Measurements from ENCODE around the gene TFR2.

TFR2 gene

GRCh38 chr7:100626530-100627237, 14.7 kb downstream of the TFR2 start:
- H3K4ac ChIP-seq (ENCODE audit: low read depth, low read length), result no peak overlapping the region
- H3K14ac ChIP-seq (ENCODE audit: low read length), result no peak overlapping the region
- H3K4me2 ChIP-seq (ENCODE audit: low read length), result peak overlapping the region; percentile 51
- H2BK12ac ChIP-seq (ENCODE audit: low read length), result no peak overlapping the region
- H3K79me2 ChIP-seq (ENCODE audit: control insufficient read depth, insufficient read depth, low read length, poor library complexity), result no peaks in the 10 kb centered on the region
- no peak overlapping the region for H3K4me3 ChIP-seq (ENCODE audit: low read depth, low read length)
- no peak overlapping the region for H2AK5ac ChIP-seq (ENCODE audit: low read length)
- H3K4me1 ChIP-seq (ENCODE audit: control insufficient read depth in 1 of 2, insufficient read depth in 2 of 2, low read length in 2 of 2), result peaks cover 0 to 3% of the 10 kb centered on the region in 2 experiments
- H3K18ac ChIP-seq (ENCODE audit: low read length), result no peak overlapping the region
- no peak overlapping the region for H3K27ac ChIP-seq (ENCODE audit: low read depth, low read length)
- no CpG with 5 or more reads among the region's 37 CpGs for WGBS (ENCODE audit: extremely low coverage, insufficient coverage, insufficient read length)
- H3K27me3 ChIP-seq (ENCODE audit: insufficient read depth, low read length), result peaks cover 7% of the 10 kb centered on the region
- peaks cover 6% of the 10 kb centered on the region for H3K9me3 ChIP-seq (ENCODE audit: insufficient read depth, low read depth, low read length)
- H2BK5ac ChIP-seq (ENCODE audit: low read depth, low read length, poor library complexity), result no peak overlapping the region
- H3K23ac ChIP-seq (ENCODE audit: low read length), result no peak overlapping the region
- no peaks in the 10 kb centered on the region for H3K79me1 ChIP-seq (ENCODE audit: low read length)
- H3K36me3 ChIP-seq (ENCODE audit: control insufficient read depth in 1 of 2, insufficient read depth in 2 of 2, low read length in 2 of 2), result no peaks in the 10 kb centered on the region
- H4K91ac ChIP-seq (ENCODE audit: low read depth, low read length), result no peak overlapping the region
- H4K12ac ChIP-seq (ENCODE audit: low read depth, low read length), result no peak overlapping the region
- no peak overlapping the region for H3K9ac ChIP-seq (ENCODE audit: low read length)
- no peak overlapping the region for H2AFZ ChIP-seq (ENCODE audit: insufficient read depth, low read length, poor library complexity)
- H2BK120ac ChIP-seq (ENCODE audit: insufficient read depth, low read length, poor library complexity), result no peak overlapping the region
- peak; percentile 78 to 82 for DNase-seq
- no peak overlapping the region for H4K8ac ChIP-seq (ENCODE audit: low read depth, low read length)

DNA sequence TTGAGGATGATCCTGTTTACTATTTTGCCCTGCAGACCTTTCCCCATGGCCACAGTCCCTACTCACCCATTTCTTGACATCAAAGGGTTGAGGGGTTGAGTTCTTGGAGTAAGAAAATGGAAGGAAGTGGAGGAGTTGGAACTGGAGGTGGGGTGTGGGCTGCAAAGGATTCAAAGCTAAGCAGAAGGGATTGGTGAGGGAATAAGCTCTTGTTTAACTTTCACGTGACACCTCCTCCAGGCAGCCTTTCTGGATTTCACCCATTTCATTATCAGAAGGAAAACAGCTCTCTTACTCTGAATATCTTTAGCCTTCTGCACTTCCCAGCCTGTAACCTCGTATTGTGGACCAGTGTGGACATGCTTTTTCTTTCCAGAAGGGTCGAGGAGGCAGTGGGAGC, 15.3 kb downstream of the TFR2 start:
- Histone ChIP-seq H3K4me1 (ENCODE audit: control insufficient read depth in 1 of 2, insufficient read depth in 2 of 2, low read length in 2 of 2) (peaks cover 0 to 3% of the 10 kb centered on the region in 2 experiments), H3K36me3 (ENCODE audit: control insufficient read depth in 1 of 2, insufficient read depth in 2 of 2, low read length in 2 of 2) (no peaks in the 10 kb centered on the region), H2AFZ (ENCODE audit: insufficient read depth, low read length, poor library complexity) (no peak overlapping the region), H3K4me2 (ENCODE audit: low read length) (peak overlapping the region; percentile 51), H3K79me1 (ENCODE audit: low read length) (no peaks in the 10 kb centered on the region), H4K8ac (ENCODE audit: low read depth, low read length) (no peak overlapping the region), H3K27me3 (ENCODE audit: insufficient read depth, low read length) (peaks cover 7% of the 10 kb centered on the region), H2BK5ac (ENCODE audit: low read depth, low read length, poor library complexity) (no peak overlapping the region), H2BK12ac (ENCODE audit: low read length) (no peak overlapping the region), H4K91ac (ENCODE audit: low read depth, low read length) (no peak overlapping the region), H3K4me3 (ENCODE audit: low read depth, low read length) (no peak overlapping the region), H3K79me2 (ENCODE audit: control insufficient read depth, insufficient read depth, low read length, poor library complexity) (no peaks in the 10 kb centered on the region), H3K9ac (ENCODE audit: low read length) (no peak overlapping the region), H3K18ac (ENCODE audit: low read length) (no peak overlapping the region), H2BK120ac (ENCODE audit: insufficient read depth, low read length, poor library complexity) (no peak overlapping the region), H3K23ac (ENCODE audit: low read length) (no peak overlapping the region), H3K4ac (ENCODE audit: low read depth, low read length) (no peak overlapping the region), H4K12ac (ENCODE audit: low read depth, low read length) (no peak overlapping the region), H2AK5ac (ENCODE audit: low read length) (no peak overlapping the region), H3K14ac (ENCODE audit: low read length) (no peak overlapping the region), H3K9me3 (ENCODE audit: insufficient read depth, low read depth, low read length) (peaks cover 6% of the 10 kb centered on the region), H3K27ac (ENCODE audit: low read depth, low read length) (no peak overlapping the region)
- DNase-seq, result no peak
- WGBS (ENCODE audit: extremely low coverage, insufficient coverage, insufficient read length), result no CpG with 5 or more reads among the region's 3 CpGs

GRCh38 chr7:100623951-100624824, 17.2 kb downstream of the TFR2 start:
- no peak overlapping the region for H3K9ac ChIP-seq (ENCODE audit: low read length)
- no peak overlapping the region for H3K14ac ChIP-seq (ENCODE audit: low read length)
- no peak overlapping the region for H2AK5ac ChIP-seq (ENCODE audit: low read length)
- no peak overlapping the region for H4K12ac ChIP-seq (ENCODE audit: low read depth, low read length)
- no peak overlapping the region for H2AFZ ChIP-seq (ENCODE audit: insufficient read depth, low read length, poor library complexity)
- H2BK5ac ChIP-seq (ENCODE audit: low read depth, low read length, poor library complexity), result no peak overlapping the region
- no peak overlapping the region for H3K18ac ChIP-seq (ENCODE audit: low read length)
- H4K91ac ChIP-seq (ENCODE audit: low read depth, low read length), result no peak overlapping the region
- WGBS (ENCODE audit: extremely low coverage, insufficient coverage, insufficient read length), result no CpG with 5 or more reads among the region's 15 CpGs
- H3K4me3 ChIP-seq (ENCODE audit: low read depth, low read length), result no peak overlapping the region
- DNase-seq, result no peak
- H3K79me2 ChIP-seq (ENCODE audit: control insufficient read depth, insufficient read depth, low read length, poor library complexity), result no peaks in the 10 kb centered on the region
- H2BK120ac ChIP-seq (ENCODE audit: insufficient read depth, low read length, poor library complexity), result no peak overlapping the region
- H3K4ac ChIP-seq (ENCODE audit: low read depth, low read length), result no peak overlapping the region
- H3K79me1 ChIP-seq (ENCODE audit: low read length), result no peaks in the 10 kb centered on the region
- H2BK12ac ChIP-seq (ENCODE audit: low read length), result no peak overlapping the region
- H4K8ac ChIP-seq (ENCODE audit: low read depth, low read length), result no peak overlapping the region
- no peaks in the 10 kb centered on the region for H3K36me3 ChIP-seq (ENCODE audit: control insufficient read depth in 1 of 2, insufficient read depth in 2 of 2, low read length in 2 of 2)
- H3K4me2 ChIP-seq (ENCODE audit: low read length), result no peak overlapping the region
- peaks cover 7% of the 10 kb centered on the region for H3K27me3 ChIP-seq (ENCODE audit: insufficient read depth, low read length)
- H3K27ac ChIP-seq (ENCODE audit: low read depth, low read length), result no peak overlapping the region
- H3K9me3 ChIP-seq (ENCODE audit: insufficient read depth, low read depth, low read length), result peaks cover 5% of the 10 kb centered on the region
- H3K4me1 ChIP-seq (ENCODE audit: control insufficient read depth in 1 of 2, insufficient read depth in 2 of 2, low read length in 2 of 2), result peaks cover 0 to 3% of the 10 kb centered on the region in 2 experiments
- no peak overlapping the region for H3K23ac ChIP-seq (ENCODE audit: low read length)

GRCh38 chr7:100621554-100621953, 19.8 kb downstream of the TFR2 start:
- no peak overlapping the region for H4K12ac ChIP-seq (ENCODE audit: low read depth, low read length)
- H3K79me1 ChIP-seq (ENCODE audit: low read length), result no peaks in the 10 kb centered on the region
- no peaks in the 10 kb centered on the region for H3K9me3 ChIP-seq (ENCODE audit: insufficient read depth, low read depth, low read length)
- no peak overlapping the region for H2BK120ac ChIP-seq (ENCODE audit: insufficient read depth, low read length, poor library complexity)
- no peak overlapping the region for H3K23ac ChIP-seq (ENCODE audit: low read length)
- H3K36me3 ChIP-seq (ENCODE audit: control insufficient read depth in 1 of 2, insufficient read depth in 2 of 2, low read length in 2 of 2), result no peaks in the 10 kb centered on the region
- H3K9ac ChIP-seq (ENCODE audit: low read length), result no peak overlapping the region
- no peak overlapping the region for H2BK5ac ChIP-seq (ENCODE audit: low read depth, low read length, poor library complexity)
- H3K27ac ChIP-seq (ENCODE audit: low read depth, low read length), result no peak overlapping the region
- no peak overlapping the region for H3K4me3 ChIP-seq (ENCODE audit: low read depth, low read length)
- H3K79me2 ChIP-seq (ENCODE audit: control insufficient read depth, insufficient read depth, low read length, poor library complexity), result no peaks in the 10 kb centered on the region
- H3K4me1 ChIP-seq (ENCODE audit: control insufficient read depth in 1 of 2, insufficient read depth in 2 of 2, low read length in 2 of 2), result no peaks in the 10 kb centered on the region
- no CpG with 5 or more reads among the region's 8 CpGs for WGBS (ENCODE audit: extremely low coverage, insufficient coverage, insufficient read length)
- H2BK12ac ChIP-seq (ENCODE audit: low read length), result no peak overlapping the region
- no peak overlapping the region for H2AK5ac ChIP-seq (ENCODE audit: low read length)
- no peak overlapping the region for H3K18ac ChIP-seq (ENCODE audit: low read length)
- no peak overlapping the region for H4K91ac ChIP-seq (ENCODE audit: low read depth, low read length)
- no peaks in the 10 kb centered on the region for H3K27me3 ChIP-seq (ENCODE audit: insufficient read depth, low read length)
- no peak overlapping the region for H2AFZ ChIP-seq (ENCODE audit: insufficient read depth, low read length, poor library complexity)
- H3K14ac ChIP-seq (ENCODE audit: low read length), result no peak overlapping the region
- no peak overlapping the region for H3K4ac ChIP-seq (ENCODE audit: low read depth, low read length)
- H4K8ac ChIP-seq (ENCODE audit: low read depth, low read length), result no peak overlapping the region
- no peak for DNase-seq
- H3K4me2 ChIP-seq (ENCODE audit: low read length), result no peak overlapping the region

All from trophoblast cell (in vitro differentiated cells and primary cell).